NCI-H1105 treated with DMSO at 0.1 percent for 48 hours (cell line): ENCODE results near the gene FOXF1.

Source experiments
- DNase-seq: peaks from one replicate; lab custom pipeline; 2025; lab: John Stamatoyannopoulos, UW

Gene FOXF1

GRCh38 chr16:86492961-86493629 lies 17.2 kb upstream of the FOXF1 start:
- no peak for DNase-seq

GRCh38 chr16:86494039-86494564 lies 16.2 kb upstream of the FOXF1 start:
- no peak for DNase-seq

DNA sequence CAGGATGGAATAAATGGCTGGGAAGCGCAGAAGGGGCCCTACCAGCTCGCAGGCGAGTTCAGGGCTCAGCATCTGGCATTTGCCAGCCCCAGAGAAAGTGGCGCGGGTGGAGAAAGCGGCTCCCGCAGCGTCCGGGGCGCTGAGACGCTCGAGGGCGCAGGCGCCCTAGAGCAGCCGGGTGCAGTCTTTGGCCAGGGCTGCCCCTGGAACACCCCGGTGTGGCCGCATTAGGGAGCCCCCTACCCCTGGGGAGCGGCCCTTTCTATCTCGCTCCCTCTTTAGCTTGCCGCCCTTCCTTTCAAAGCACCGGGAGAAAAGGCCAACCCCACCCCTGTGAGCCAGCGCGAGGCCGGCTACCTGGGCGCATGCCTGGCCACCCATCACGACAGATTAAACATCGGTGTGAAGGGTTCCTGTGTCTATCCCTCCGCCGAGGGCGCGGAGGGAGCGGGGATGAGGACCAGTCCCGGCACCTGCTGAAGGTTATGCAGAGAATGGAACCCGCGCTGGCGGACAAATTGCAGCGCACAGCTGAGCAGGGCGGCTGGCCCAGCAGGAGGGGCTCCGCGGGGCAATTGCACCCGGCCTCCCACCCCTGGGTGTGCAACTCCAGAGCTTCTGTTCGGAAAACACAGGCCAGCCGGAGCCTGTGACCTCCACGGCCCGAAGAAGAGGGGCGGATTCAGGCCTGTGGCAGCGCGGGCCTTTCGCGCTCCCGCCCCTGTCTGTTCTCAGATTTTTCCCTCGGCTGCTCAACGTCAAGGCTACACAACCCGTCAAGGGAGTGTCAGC lies 15.6 kb upstream of the FOXF1 start:
- DNase-seq: no peak

DNA sequence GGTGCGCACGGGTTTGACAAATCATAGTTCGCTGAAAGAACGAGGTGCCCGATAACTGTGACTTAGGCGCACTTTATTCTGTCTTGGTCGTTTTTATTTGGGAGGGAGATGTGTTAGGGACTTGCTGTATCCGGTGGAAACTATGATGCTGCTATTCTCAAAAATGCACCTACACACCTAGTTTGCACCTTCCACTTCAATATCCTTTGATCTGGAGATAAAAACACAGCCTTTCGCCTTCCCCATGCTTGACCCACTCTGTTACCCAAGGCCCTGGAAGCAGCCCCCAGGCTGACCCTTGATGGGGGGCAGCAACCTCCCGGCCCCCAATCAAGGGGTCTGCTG lies 15.0 kb upstream of the FOXF1 start:
- no peak for DNase-seq

GRCh38 chr16:86495756-86496261 lies 14.5 kb upstream of the FOXF1 start:
- no peak for DNase-seq

GRCh38 chr16:86496262-86496928 lies 13.9 kb upstream of the FOXF1 start:
- DNase-seq: no peak

GRCh38 chr16:86496929-86497461 lies 13.3 kb upstream of the FOXF1 start:
- DNase-seq: no peak

- peak; percentile 14 for DNase-seq
Measured at GRCh38 chr16:86497551-86498021, 12.7 kb upstream of the FOXF1 start.

DNA sequence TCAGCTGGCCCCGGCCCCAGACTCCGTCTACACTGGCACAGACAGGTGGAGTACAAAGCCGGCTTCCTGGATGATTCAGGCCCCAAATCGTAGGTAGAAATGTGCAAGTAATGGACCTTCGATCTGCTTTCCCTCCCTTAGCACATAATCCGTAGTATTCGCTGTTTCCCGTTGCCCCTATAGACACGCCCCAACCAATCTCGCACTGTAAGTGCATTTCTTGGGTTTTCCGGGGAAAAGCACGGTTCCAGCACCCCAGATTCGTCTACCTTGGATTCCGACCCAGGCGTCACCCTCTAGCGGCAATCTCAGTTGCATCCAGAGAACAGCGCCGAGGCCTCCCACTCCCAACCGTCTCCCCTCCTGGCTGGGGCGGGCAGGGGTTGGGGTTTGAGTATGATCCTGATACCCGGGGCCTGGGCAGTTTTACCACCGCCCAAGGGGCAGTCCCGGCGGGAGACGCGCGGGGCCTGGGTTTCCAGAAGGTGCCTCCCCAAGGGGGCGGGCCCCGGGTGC lies 12.1 kb upstream of the FOXF1 start:
- no peak for DNase-seq

DNA sequence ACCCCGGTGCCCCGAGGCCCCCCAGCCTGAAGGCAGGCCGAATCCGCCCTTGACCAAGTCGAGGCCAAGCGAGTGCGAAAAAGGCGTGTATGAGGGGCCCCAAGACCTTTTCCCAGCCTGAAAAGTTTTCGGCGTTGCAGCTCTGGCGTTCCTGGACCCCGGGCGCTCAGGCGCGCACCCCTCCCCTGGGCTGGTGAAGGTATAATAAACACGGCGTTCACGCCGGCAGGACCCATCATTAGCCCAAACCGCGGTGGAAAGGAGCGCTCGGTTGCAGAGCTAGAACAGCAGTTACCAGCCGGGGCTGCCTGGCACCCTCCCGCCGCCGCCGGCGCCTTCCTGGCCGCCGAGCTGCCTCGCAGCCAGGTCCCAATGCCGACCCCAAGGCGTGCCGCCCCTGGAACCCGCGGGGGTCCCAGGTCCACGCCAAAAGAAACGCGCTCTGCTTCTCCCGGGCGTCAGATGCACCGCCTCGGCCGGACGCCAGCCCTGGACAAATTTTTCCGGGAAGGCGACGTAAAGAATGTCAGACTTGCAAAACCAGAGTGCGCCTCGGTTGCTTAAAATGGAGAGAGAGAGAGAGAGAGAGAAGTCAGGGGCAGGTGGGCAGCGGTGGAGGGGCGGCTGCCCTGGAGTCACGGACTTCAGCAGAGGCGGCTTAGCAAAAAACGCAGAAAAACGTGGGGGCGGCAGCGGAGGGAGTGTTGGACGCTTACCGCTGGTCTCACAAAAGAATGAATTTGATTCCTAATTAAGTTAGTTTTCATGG lies 11.5 kb upstream of the FOXF1 start:
- DNase-seq: peak; percentile 3

DNA sequence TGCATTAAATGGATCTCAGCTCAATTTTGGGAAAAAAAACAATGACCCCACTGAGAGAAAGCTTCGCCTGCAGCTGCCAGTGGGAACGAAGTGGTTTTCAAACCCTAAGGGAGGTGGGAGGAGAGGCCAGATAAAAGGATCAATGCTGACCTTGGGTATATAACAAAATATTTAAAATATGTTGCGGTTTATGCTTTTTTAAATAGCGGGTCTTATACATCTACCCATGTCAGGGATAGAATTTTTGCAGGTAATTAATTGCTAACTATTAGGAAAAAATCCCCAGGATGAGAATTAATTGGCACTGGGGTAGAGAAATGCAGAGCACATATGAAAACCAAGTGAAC lies 10.9 kb upstream of the FOXF1 start:
- DNase-seq: no peak

DNA sequence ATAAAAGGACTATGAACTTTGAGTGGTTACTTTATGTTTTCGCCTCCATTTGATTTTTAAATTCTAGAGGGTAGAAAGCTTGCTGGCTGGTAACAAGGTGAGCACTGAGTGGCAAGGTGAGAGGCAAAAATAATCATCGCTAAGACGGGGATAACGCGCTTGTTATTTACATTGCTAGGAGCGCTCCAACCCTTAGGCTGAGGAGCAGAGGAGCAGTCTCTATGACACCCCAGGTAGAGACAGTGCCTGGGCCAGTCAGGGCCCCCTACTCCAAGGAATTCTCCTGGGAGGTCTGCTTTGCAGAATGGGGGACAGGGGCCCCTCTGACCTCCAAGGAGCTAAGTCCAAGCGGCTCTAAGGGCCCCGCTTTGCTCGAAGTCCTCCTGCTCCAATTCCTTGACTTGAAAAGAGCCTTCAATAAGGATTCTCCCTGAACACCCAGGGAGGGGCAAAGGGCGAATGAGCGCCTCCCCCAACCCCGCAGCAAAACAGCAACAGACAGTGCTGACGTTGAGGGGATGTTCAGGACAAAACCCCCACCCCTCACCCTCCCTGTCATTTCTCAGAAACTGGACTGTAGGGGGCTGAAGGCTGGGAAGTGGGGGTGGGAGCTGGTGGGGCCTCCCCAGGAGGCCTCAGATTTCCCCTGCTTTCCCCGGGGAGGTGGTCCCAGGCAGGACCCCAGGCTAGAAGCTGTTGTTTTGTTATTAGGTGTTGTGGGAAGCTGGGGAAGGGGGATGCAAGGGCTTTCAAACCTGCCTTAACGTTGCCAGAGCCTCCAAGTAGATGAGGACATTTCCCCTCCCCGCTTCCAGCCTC lies 10.2 kb upstream of the FOXF1 start:
- no peak for DNase-seq

GRCh38 chr16:86500708-86501510 lies 9.4 kb upstream of the FOXF1 start:
- DNase-seq: no peak

DNA sequence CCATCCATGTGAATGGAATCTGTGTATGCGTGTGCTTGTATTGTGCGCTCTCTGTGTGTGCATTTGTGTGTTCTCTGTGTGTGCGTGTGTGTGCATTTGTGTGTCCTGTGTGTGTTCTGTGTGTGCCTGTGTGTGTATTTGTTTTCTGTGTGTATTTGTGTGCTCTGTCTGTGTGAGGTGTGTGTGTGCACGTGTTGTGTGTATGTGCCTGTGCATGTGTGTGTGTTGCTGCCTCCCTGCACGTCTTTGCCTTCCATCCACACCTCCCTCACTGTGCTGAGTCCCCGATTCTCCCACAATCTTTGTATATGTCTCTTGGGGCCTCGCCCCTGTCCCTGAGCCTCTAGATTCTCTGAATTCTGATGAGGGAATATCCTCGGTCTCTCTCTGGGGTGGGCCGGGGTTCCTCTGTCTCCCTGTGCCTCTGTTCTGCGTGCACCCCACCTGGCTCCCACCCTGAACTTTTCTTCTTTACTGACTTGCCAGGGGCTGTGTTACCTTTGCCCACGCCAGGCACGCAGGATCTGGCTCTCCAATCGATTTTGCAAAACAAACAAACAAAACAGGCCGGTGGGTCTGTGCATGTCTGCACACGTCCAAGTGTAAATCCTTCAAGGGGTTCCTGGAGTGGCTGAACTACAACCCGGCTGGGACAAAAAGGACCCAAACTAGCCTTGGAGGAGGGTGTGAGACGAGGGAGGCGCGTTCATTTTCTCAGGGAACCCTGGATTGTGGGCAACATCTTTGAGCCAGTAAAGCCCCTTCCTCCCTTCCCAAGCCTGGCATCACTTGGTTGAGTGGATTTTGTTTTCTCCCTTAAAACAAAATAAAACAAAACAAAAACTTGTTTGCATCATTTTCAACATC lies 8.1 kb upstream of the FOXF1 start:
- DNase-seq: peak; percentile 37

DNA sequence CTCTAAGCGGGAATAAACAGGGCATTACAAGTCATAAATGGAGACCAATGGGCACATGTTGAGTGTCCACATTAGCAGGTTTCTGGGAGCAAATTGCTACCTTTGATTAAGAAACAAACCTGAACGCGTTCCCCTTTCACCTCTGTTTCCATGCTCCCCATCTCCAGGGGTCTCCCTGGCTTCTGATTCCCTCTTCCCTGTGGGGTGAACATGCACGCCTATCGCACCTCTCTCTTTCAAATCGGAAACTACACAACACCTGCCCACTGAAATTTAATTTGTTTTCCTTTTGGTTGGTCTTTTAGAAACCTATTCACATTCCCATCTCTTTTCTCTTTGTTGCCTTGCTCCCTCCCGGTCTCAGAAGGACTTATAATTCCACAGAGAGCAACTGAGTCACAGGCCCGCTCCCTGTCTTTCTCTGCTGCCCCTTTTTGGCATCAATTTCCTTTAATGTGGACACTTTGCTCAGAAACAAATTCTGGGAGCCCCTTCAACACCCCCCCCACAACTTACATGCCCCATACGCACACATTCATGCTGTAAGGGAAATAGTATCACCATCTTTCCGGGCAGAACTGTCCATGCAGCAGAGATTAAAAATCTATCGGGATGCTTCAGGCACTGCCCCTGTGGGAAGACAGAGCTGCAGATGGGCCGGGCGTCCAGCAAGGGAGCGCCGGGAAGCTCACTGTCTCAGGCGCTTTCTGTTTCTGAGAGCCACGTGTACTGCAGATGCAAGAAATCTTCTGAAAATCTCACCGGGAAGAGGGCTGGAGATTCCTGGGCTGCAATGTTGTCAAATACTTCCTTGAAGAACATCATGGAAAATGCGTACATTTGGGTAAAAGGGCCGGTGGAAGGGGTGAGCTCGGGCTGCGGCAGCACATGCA lies 7.2 kb upstream of the FOXF1 start:
- DNase-seq: no peak

DNA sequence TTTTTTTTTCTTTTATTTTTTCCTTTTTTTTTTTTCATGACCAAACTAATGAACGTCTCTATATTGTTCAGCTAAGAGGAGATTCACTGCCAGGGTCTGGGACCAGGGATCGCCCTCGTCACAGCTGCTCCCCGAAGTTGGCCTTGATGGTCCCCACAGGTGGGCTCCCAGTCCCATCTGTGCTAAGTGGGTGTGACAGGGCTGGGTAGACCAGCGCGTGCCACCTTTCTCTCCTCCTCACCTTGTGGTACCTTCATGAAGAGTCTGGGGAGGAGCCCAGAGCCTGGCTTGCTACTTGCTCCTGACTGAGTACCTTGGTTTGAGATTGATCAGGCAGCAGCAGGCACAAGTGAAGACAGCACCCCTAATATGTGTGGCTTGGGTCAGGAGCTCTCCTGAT lies 6.5 kb upstream of the FOXF1 start:
- no peak for DNase-seq

DNA sequence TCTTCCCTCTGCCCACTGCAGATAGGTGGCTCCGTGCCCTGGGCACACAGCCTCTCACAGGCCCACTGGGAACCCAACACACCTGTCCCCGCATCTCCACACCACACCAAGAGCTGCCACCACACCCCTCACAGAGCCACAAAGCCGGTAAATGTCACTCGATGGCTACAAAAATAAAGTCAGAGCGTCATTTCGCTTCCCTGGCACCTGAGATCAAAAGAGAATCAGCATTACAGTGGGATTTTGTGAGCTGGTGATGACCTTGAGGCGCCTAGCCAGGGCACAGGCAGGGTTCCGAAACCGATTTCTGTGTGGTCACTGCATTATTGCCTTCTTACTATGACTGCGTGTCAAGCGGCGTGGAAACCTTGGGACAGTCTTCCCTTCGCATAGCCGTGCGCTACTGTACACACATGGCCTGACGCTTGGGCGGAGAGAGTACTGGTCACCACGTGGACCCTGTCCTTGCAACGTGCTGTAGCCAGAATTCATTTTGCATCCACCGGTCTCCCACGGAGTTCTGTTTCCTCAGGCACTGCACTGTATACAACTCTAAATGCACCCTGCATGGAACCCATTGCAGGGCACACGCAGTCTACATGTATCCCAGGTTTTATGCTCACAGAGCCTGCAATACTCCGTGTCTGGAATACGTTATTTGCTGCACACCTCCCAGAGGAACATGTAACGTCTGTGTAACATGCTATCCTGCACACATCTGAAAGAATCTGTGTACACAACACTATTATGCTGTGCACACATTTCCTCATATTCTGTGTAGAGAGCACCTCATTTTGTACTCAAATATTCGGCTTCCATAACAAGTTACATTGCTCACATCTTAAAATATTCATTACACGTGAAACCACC lies 5.8 kb upstream of the FOXF1 start:
- DNase-seq: no peak
